Peyer's patch (tissue), 4 donors: ENCODE data around the gene FNIP1. TPM values are rescaled to one million over a fixed set of nuclear protein-coding genes. Genes with fewer than 3 reads are reported as not detected.
"Not testable (repeated sequence)": the region's sequence is repeated elsewhere in the genome, so short reads cannot be mapped to it uniquely, and the experiment has no call there.

Experiments
- DNase-seq, 3 donors: peaks; one replicate each; pipeline ENCODE4 v3.0.0-alpha.2; 2017 to 2019
- H3K27ac ChIP-seq, 4 donors: fragments of 200-600 bp; sonication (generic); one replicate each; pipeline ENCODE4 v1.5.1; 2016 to 2019
- H3K27me3 ChIP-seq, 2 donors: fragments of 200-600 bp; sonication (generic); one replicate each; pipeline ENCODE4 v1.5.1; 2019
- H3K36me3 ChIP-seq, 3 donors: fragments of 200-600 bp; sonication (generic); one replicate each; pipeline ENCODE4 v1.5.1; 2016 to 2019
- H3K4me1 ChIP-seq, 4 donors: fragments of 200-600 bp; sonication (generic); one replicate each; pipeline ENCODE4 v1.5.1; 2016 to 2019
- H3K4me3 ChIP-seq, 4 donors: fragments of 200-600 bp; sonication (generic); 1 replicate in 3 of 4; 2 replicates in 1 of 4; pipeline ENCODE4 v1.5.1; 2016 to 2019; ENCODE audit warnings: mild to moderate bottlenecking in 1 of 4
- H3K9me3 ChIP-seq, 4 donors: fragments of 200-600 bp; sonication (generic); one replicate each; pipeline ENCODE4 v1.5.1; 2016 to 2019; ENCODE audit warnings: mild to moderate bottlenecking in 1 of 4
- CTCF ChIP-seq, 6 experiments: fragments of 450-650 bp in 4 of 6; fragments of 200-600 bp in 2 of 6; sonication (generic) in 1 of 6; IDR thresholded peaks; one replicate each; pipeline ENCODE4 v1.5.1; 2017 to 2019; ENCODE audit warnings: antibody characterized with exemption in 6 of 6, mild to moderate bottlenecking in 3 of 6, moderate library complexity in 1 of 6
- POLR2A ChIP-seq, 2 donors: fragments of 450-650 bp; IDR thresholded peaks; one replicate each; pipeline ENCODE4 v1.5.1; 2017; ENCODE audit warnings: antibody characterized with exemption in 2 of 2, mild to moderate bottlenecking in 2 of 2, moderate library complexity in 2 of 2
- total RNA-seq, 4 donors: library from RNA; depleted of rRNA; stranded (reverse); fragments of >200 nt; gene quantifications; one replicate each; pipeline ENCODE4 v1.1.0, GENCODE V29; 2016

The FNIP1 gene
- total RNA-seq, 4 donors from 2014 or later, result 36.9 to 49.5 (median 46.1) TPM

GRCh38 chr5:131745155-131745554, 51.7 kb downstream of the FNIP1 start:
- Histone ChIP-seq H3K27ac (no peak overlapping the region), H3K4me3 (no peak overlapping the region), H3K4me1 (no peaks in the 10 kb centered on the region), H3K36me3 (peaks cover 0 to 30% (median 0%) of the 10 kb centered on the region in 3 donors), H3K9me3 (no peaks in the 10 kb centered on the region), H3K27me3 (no peaks in the 10 kb centered on the region)
- no peak for DNase-seq
- TF ChIP-seq CTCF (IDR thresholded peaks at IDR 0.05), result no peak
- TF ChIP-seq POLR2A (IDR thresholded peaks at IDR 0.05), result no peak

- H3K36me3 ChIP-seq, result peaks cover 0 to 39% (median 0%) of the 10 kb centered on the region in 3 donors
- no peak for DNase-seq
- TF ChIP-seq POLR2A (IDR thresholded peaks at IDR 0.05) (no peak), CTCF (IDR thresholded peaks at IDR 0.05) (no peak)
- H3K27ac ChIP-seq, result no peak overlapping the region
- H3K9me3 ChIP-seq, result no peaks in the 10 kb centered on the region
- H3K27me3 ChIP-seq, result no peaks in the 10 kb centered on the region
- H3K4me3 ChIP-seq, result no peak overlapping the region
- H3K4me1 ChIP-seq, result no peaks in the 10 kb centered on the region
Observed at GRCh38 chr5:131740477-131740876, 56.3 kb downstream of the FNIP1 start.

- no peak for TF ChIP-seq CTCF (IDR thresholded peaks at IDR 0.05)
- TF ChIP-seq POLR2A (IDR thresholded peaks at IDR 0.05), result no peak
- Histone ChIP-seq H3K9me3 (no peaks in the 10 kb centered on the region), H3K4me1 (no peaks in the 10 kb centered on the region), H3K27ac (no peak overlapping the region), H3K27me3 (no peaks in the 10 kb centered on the region), H3K4me3 (no peak overlapping the region), H3K36me3 (peaks cover 0 to 12% (median 0%) of the 10 kb centered on the region in 3 donors)
- no peak for DNase-seq
Observed at GRCh38 chr5:131735393-131735792, 61.4 kb downstream of the FNIP1 start.

- not testable (repeated sequence) for H3K4me3 ChIP-seq, DNase-seq, H3K9me3 ChIP-seq, H3K27me3 ChIP-seq, H3K4me1 ChIP-seq, H3K27ac ChIP-seq
- H3K36me3 ChIP-seq, result peaks cover 0 to 10% (median 0%) of the 10 kb centered on the region in 3 donors
Observed at GRCh38 chr5:131734939-131735338, 61.9 kb downstream of the FNIP1 start.

GRCh38 chr5:131729292-131729691, 67.5 kb downstream of the FNIP1 start:
- H3K4me3 ChIP-seq, H3K27ac ChIP-seq, DNase-seq, H3K4me1 ChIP-seq, H3K27me3 ChIP-seq, H3K9me3 ChIP-seq: not testable (repeated sequence)
- peaks cover 0 to 22% (median 0%) of the 10 kb centered on the region in 3 donors for H3K36me3 ChIP-seq

- not testable (repeated sequence) for H3K4me1 ChIP-seq, DNase-seq, H3K4me3 ChIP-seq, H3K9me3 ChIP-seq, H3K27me3 ChIP-seq, H3K27ac ChIP-seq
- peaks cover 0 to 11% (median 0%) of the 10 kb centered on the region in 3 donors for H3K36me3 ChIP-seq
Observed at GRCh38 chr5:131724089-131724488, 72.7 kb downstream of the FNIP1 start.

GRCh38 chr5:131720714-131721113, 76.1 kb downstream of the FNIP1 start:
- Histone ChIP-seq H3K4me3 (no peak overlapping the region), H3K36me3 (peaks cover 0 to 28% (median 0%) of the 10 kb centered on the region in 3 donors), H3K9me3 (no peaks in the 10 kb centered on the region), H3K27ac (no peak overlapping the region), H3K4me1 (no peaks in the 10 kb centered on the region), H3K27me3 (no peaks in the 10 kb centered on the region)
- no peak for TF ChIP-seq CTCF (IDR thresholded peaks at IDR 0.05)
- TF ChIP-seq POLR2A (IDR thresholded peaks at IDR 0.05), result no peak
- no peak for DNase-seq
